Gastroesophageal sphincter (tissue), 4 donors: ENCODE results near the gene AACS. TPM values are rescaled to one million over a fixed set of nuclear protein-coding genes. Genes with fewer than 3 reads are reported as not detected.

ENCODE experiments used
- ATAC-seq: fragments of 150-250 bp; one replicate; pipeline ENCODE4 v1.9.1; 2016; ENCODE audit warnings: mild to moderate bottlenecking, moderate library complexity
- H3K27ac ChIP-seq, 4 donors: fragments of 200-600 bp; sonication (generic) in 3 of 4; 1 replicate in 3 of 4; 2 replicates in 1 of 4; pipeline ENCODE4 v1.5.1; 2016 to 2019
- H3K27me3 ChIP-seq: fragments of 200-600 bp; sonication (generic); one replicate; pipeline ENCODE4 v1.5.1; 2019
- H3K36me3 ChIP-seq, 2 donors: fragments of 200-600 bp; sonication (generic); one replicate each; pipeline ENCODE4 v1.5.1; 2019; ENCODE audit warnings: control low read depth in 1 of 2
- H3K4me1 ChIP-seq, 3 donors: fragments of 200-600 bp; sonication (generic); 1 replicate in 2 of 3; 2 replicates in 1 of 3; pipeline ENCODE4 v1.5.1; 2016 to 2019; ENCODE audit warnings: control low read depth in 2 of 3
- H3K4me3 ChIP-seq, 2 donors: fragments of 200-600 bp; sonication (generic); one replicate each; pipeline ENCODE4 v1.5.1; 2019; ENCODE audit warnings: mild to moderate bottlenecking in 1 of 2, moderate library complexity in 1 of 2
- H3K9me3 ChIP-seq, 3 donors: fragments of 200-600 bp; sonication (generic); one replicate each; pipeline ENCODE4 v1.5.1; 2017 to 2019; ENCODE audit warnings: control low read depth in 2 of 3
- CTCF ChIP-seq, 4 experiments: fragments of 200-600 bp in 2 of 4; fragments of 450-650 bp in 2 of 4; sonication (generic) in 1 of 4; IDR thresholded peaks; one replicate each; pipeline ENCODE4 v1.5.1; 2017 to 2019; ENCODE audit warnings: antibody characterized with exemption in 4 of 4, mild to moderate bottlenecking in 2 of 4, moderate library complexity in 2 of 4
- EP300 ChIP-seq: sonication (generic); formaldehyde crosslinking; IDR thresholded peaks from one replicate; pipeline ENCODE4 v1.6.1; 2017; ENCODE audit warnings: antibody characterized with exemption, mild to moderate bottlenecking
- POLR2A ChIP-seq, 2 donors: fragments of 450-650 bp; IDR thresholded peaks; one replicate each; pipeline ENCODE4 v1.6.1; 2017; ENCODE audit warnings: antibody characterized with exemption in 2 of 2, mild to moderate bottlenecking in 2 of 2, moderate library complexity in 1 of 2
- POLR2AphosphoS5 ChIP-seq: sonication (generic); formaldehyde crosslinking; IDR thresholded peaks from one replicate; pipeline ENCODE4 v1.6.1; 2017; ENCODE audit warnings: antibody characterized with exemption
- WGBS, 2 donors: methylation state at CpG; one replicate each; pipeline ENCODE4 v1.1.5; 2018; ENCODE audit warnings: low coverage in 1 of 2; 5-methylcytosine and 5-hydroxymethylcytosine counted together
- total RNA-seq, 4 donors: library from RNA; depleted of rRNA; stranded (reverse); fragments of >200 nt; gene quantifications; one replicate each; pipeline ENCODE4 v1.1.0, GENCODE V29; 2016

Gene AACS
- total RNA-seq, 4 donors from 2014 or later: 10.3 to 14.6 (median 11.8) TPM

DNA sequence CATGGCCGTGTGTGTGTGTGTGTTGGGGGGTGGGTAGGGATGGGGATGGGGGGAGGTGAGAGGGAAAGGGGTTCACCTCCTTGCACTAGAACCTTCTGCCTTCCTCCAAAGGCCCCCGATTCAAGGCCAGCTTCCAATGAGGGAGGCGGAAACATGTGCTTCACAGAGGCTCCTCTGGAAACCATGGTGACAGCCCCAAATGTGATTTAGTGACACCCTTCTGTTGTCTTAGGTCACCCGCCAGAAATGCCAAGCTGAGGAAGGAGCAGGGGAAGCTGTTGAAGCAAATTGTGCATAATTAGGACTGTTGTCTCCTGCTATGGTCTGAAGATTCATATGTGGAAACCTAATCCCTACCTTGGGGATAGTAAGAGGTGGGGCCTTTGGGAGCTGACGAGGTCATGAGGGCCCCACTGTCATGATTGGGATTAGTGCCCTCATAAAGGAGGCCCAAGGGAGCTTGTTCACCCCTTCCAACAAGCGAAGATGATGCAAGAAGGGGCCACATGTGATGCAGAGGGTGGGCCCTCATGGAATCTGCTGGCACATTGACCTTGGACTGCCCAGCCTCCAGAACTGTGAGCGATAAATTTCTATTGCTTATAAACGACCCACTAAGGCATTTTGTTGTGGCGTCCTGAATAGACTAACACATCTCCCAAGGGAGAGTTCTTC is 95.2 kb downstream of the AACS start:
- TF ChIP-seq EP300 (no peak), CTCF (IDR thresholded peaks at IDR 0.05) (no peak), POLR2AphosphoS5 (no peak), POLR2A (IDR thresholded peaks at IDR 0.05) (no peak)
- Histone ChIP-seq H3K36me3 (no peaks in the 10 kb centered on the region), H3K27me3 (no peaks in the 10 kb centered on the region), H3K4me3 (no peak overlapping the region), H3K4me1 (no peaks in the 10 kb centered on the region), H3K27ac (no peak overlapping the region), H3K9me3 (peaks cover 0 to 6% (median 0%) of the 10 kb centered on the region in 3 donors)
- WGBS, 2 donors: 83 to 85% methylated on average over 6 to 7 of the region's 9 CpGs
- ATAC-seq: no peak

GRCh38 chr12:125161712-125162022 is 96.4 kb downstream of the AACS start:
- no peak for TF ChIP-seq EP300
- no peak for TF ChIP-seq CTCF (IDR thresholded peaks at IDR 0.05)
- TF ChIP-seq POLR2A (IDR thresholded peaks at IDR 0.05): no peak
- TF ChIP-seq POLR2AphosphoS5: no peak
- 0 to 43% methylated on average over 1 to 2 of the region's 2 CpGs for WGBS, 2 donors

GRCh38 chr12:125162489-125163028 is 97.3 kb downstream of the AACS start:
- Histone ChIP-seq H3K4me1 (no peaks in the 10 kb centered on the region), H3K36me3 (no peaks in the 10 kb centered on the region), H3K27me3 (peaks cover 16% of the 10 kb centered on the region), H3K4me3 (no peak overlapping the region), H3K27ac (no peak overlapping the region), H3K9me3 (peaks cover 0 to 14% (median 0%) of the 10 kb centered on the region in 3 donors)
- no peak for ATAC-seq
- TF ChIP-seq EP300 (no peak), POLR2A (IDR thresholded peaks at IDR 0.05) (no peak), POLR2AphosphoS5 (no peak), CTCF (IDR thresholded peaks at IDR 0.05) (no peak)
- WGBS, 2 donors: 79 to 92% methylated on average over 11 to 13 of the region's 15 CpGs

More at GRCh38 chr12:125161712-125162022, 96.4 kb downstream of the AACS start:
- Histone ChIP-seq H3K36me3 (no peaks in the 10 kb centered on the region), H3K4me3 (no peak overlapping the region), H3K4me1 (no peaks in the 10 kb centered on the region), H3K27me3 (peaks cover 9% of the 10 kb centered on the region), H3K9me3 (peaks cover 0 to 13% (median 0%) of the 10 kb centered on the region in 3 donors), H3K27ac (no peak overlapping the region)
- no peak for ATAC-seq

GRCh38 chr12:125163148-125163547 is 97.9 kb downstream of the AACS start:
- TF ChIP-seq POLR2AphosphoS5 (no peak), CTCF (IDR thresholded peaks at IDR 0.05) (no peak), POLR2A (IDR thresholded peaks at IDR 0.05) (no peak), EP300 (no peak)
- Histone ChIP-seq H3K9me3 (peaks cover 0 to 14% (median 0%) of the 10 kb centered on the region in 3 donors), H3K36me3 (no peaks in the 10 kb centered on the region), H3K4me1 (no peaks in the 10 kb centered on the region), H3K27ac (no peak overlapping the region), H3K27me3 (peaks cover 18% of the 10 kb centered on the region), H3K4me3 (no peak overlapping the region)
- ATAC-seq: no peak
- WGBS, 2 donors: 77 to 82% methylated on average over 9 to 12 of the region's 12 CpGs

DNA sequence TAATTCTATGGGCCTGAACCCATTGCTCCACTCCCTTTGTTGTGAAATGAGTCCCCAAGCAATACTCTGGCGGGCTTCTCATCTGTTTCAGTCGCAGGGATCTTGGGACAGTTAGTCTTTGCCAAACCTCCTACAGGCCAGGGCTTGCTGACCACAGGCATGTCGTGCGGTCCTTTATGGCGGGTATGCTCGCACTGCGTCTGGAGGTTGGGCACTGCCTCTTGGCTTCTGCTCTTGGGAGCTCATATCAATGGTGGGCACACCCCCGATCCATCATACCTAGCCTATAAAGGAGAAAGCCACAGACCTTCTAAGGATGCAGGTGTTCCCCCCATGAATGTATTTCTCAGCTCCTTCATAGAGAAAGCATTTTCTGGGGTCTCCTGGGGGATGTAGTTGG is 99.3 kb downstream of the AACS start:
- WGBS, 2 donors: 72 to 93% methylated on average over 2 to 7 of the region's 8 CpGs
- Histone ChIP-seq H3K4me1 (no peaks in the 10 kb centered on the region), H3K4me3 (no peak overlapping the region), H3K27ac (no peak overlapping the region), H3K27me3 (peaks cover 18% of the 10 kb centered on the region), H3K36me3 (no peaks in the 10 kb centered on the region), H3K9me3 (peaks cover 0 to 20% (median 0%) of the 10 kb centered on the region in 3 donors)
- TF ChIP-seq POLR2AphosphoS5 (no peak), EP300 (no peak), POLR2A (IDR thresholded peaks at IDR 0.05) (no peak), CTCF (IDR thresholded peaks at IDR 0.05) (no peak)
- ATAC-seq: no peak
